HepG2 (cell line): ENCODE measurements around the gene LPCAT4. TPM values are rescaled to one million over a fixed set of nuclear protein-coding genes. Genes with fewer than 3 reads are reported as not detected.
"Not testable (repeated sequence)": the region's sequence is repeated elsewhere in the genome, so short reads cannot be mapped to it uniquely, and the experiment has no call there.

Experiments
- ATAC-seq: fragments of 200-7000 bp; cut with Tn5 transposase; 3 replicates; pipeline ENCODE4 v1.9.1; 2020; ENCODE audit warnings: mild to moderate bottlenecking, moderate library complexity
- BruUV-seq: library from RNA; stranded (reverse); fragments of 400-500 nt; replicated peaks from 2 replicates; lab custom pipeline; 2021; lab: Mats Ljungman, UMichigan
- CTCF ChIA-PET: fragments of 300-600 bp; formaldehyde crosslinking; extraction: SDS; loops from one replicate; lab custom pipeline; 2021; ENCODE audit warnings: low total read pairs, inconsistent platforms, low intra/inter-chr PET ratio; lab: Yijun Ruan, JAX
- POLR2A ChIA-PET: fragments of 350-600 bp; sonication (Branson Sonifier 250); formaldehyde crosslinking; loops from one replicate; lab custom pipeline; 2020; ENCODE audit warnings: antibody characterized with exemption, inconsistent platforms; lab: Yijun Ruan, JAX
- DNase-seq: peaks from one replicate; pipeline ENCODE4 v3.0.0-alpha.2; 2015; ENCODE audit warnings: low spot score
- FAIRE-seq: peaks from 3 replicates; lab custom pipeline; 2011; peaks lifted over from hg19 to GRCh38; lab: Jason Lieb, UNC
- H2AFZ ChIP-seq: one replicate; pipeline ENCODE4 v1.6.1; 2011; ENCODE audit warnings: low read length, inconsistent platforms
- H3K27ac ChIP-seq: fragments of 300-600 bp; 3 replicates; pipeline ENCODE4 v1.8.0; 2011; ENCODE audit warnings: mixed run types, mild to moderate bottlenecking, mixed read lengths, low read length, inconsistent platforms; ENCODE audit not compliant: insufficient read depth; ENCODE audit errors: extremely low read length
- H3K27me3 ChIP-seq, 2 experiments: fragments of 200-600 bp in 1 of 2; 2 replicates in 1 of 2; 3 replicates in 1 of 2; pipeline versions ENCODE4 v1.6.0 to v1.8.0; 2011; ENCODE audit warnings: low read length in 2 of 2, mild to moderate bottlenecking in 2 of 2, moderate library complexity in 2 of 2, inconsistent platforms in 1 of 2; ENCODE audit not compliant: insufficient read depth in 2 of 2, control insufficient read depth in 1 of 2
- H3K36me3 ChIP-seq, 2 experiments: fragments of 200-600 bp in 1 of 2; replicated peaks in 1 of 2; 2 replicates in 1 of 2; 3 replicates in 1 of 2; pipeline versions ENCODE4 v1.5.1 to v1.8.0; 2011; ENCODE audit warnings: low read length in 2 of 2, inconsistent platforms in 1 of 2; ENCODE audit not compliant: insufficient read depth in 2 of 2, control insufficient read depth in 1 of 2
- H3K4me1 ChIP-seq: 2 replicates; pipeline ENCODE4 v1.5.1; 2012; ENCODE audit warnings: low read length, inconsistent platforms; ENCODE audit not compliant: insufficient read depth
- H3K4me2 ChIP-seq: 2 replicates; pipeline ENCODE4 v1.6.0; 2011; ENCODE audit warnings: low read depth, low read length, inconsistent platforms
- H3K4me3 ChIP-seq, 3 experiments: fragments of 200-600 bp in 1 of 3; sonication (generic), shearing (Covaris generic) in 1 of 3; replicated peaks in 1 of 3; 2 replicates each; pipeline ENCODE4 v1.5.1; 2011 to 2016; ENCODE audit warnings: low read length in 3 of 3, inconsistent platforms in 2 of 3, low read depth in 2 of 3, mild to moderate bottlenecking in 2 of 3, control low read depth in 1 of 3, mixed read lengths in 1 of 3; ENCODE audit not compliant: insufficient read depth in 1 of 3
- H3K79me2 ChIP-seq: one replicate; pipeline ENCODE4 v1.6.1; 2011; ENCODE audit warnings: low read length, inconsistent platforms; ENCODE audit not compliant: insufficient read depth
- H3K9ac ChIP-seq: 2 replicates; pipeline ENCODE4 v1.6.0; 2011; ENCODE audit warnings: mild to moderate bottlenecking, low read depth, low read length, inconsistent platforms; ENCODE audit not compliant: insufficient read depth
- H3K9me3 ChIP-seq: 2 replicates; pipeline ENCODE4 v1.5.1; 2012; ENCODE audit warnings: mild to moderate bottlenecking, low read length
- H4K20me1 ChIP-seq: 2 replicates; pipeline ENCODE4 v1.6.0; 2011; ENCODE audit warnings: inconsistent platforms, mild to moderate bottlenecking, low read length, moderate library complexity; ENCODE audit not compliant: insufficient read depth
- FOXK1 ChIP-seq: sonication (generic); formaldehyde crosslinking; IDR thresholded peaks from 2 replicates; pipeline ENCODE4 v1.4.0; 2020; ENCODE audit warnings: low read depth, missing genetic modification reagents, borderline replicate concordance
- ZMYM2 ChIP-seq: sonication (generic); formaldehyde crosslinking; IDR thresholded peaks from 2 replicates; pipeline ENCODE4 v1.8.0; 2022; ENCODE audit warnings: mild to moderate bottlenecking, missing genetic modification reagents
- ZNF251 ChIP-seq: sonication (generic); formaldehyde crosslinking; IDR thresholded peaks from 2 replicates; pipeline ENCODE4 v1.9.0; 2021; ENCODE audit warnings: mild to moderate bottlenecking, missing genetic modification reagents
- ZNF292 ChIP-seq: sonication (generic); formaldehyde crosslinking; IDR thresholded peaks from 2 replicates; pipeline ENCODE4 v1.8.1; 2022; ENCODE audit warnings: mild to moderate bottlenecking, low read depth, missing genetic modification reagents, borderline replicate concordance
- ZNF337 ChIP-seq: sonication (generic); formaldehyde crosslinking; IDR thresholded peaks from 2 replicates; pipeline ENCODE4 v1.5.1; 2020; ENCODE audit warnings: missing genetic modification reagents, low read depth, mild to moderate bottlenecking, borderline replicate concordance
- WGBS: methylation state at CpG from one replicate; pipeline ENCODE4 v1.1.6; 2017; ENCODE audit warnings: low lambda C conversion rate; 5-methylcytosine and 5-hydroxymethylcytosine counted together
- in situ Hi-C: cut with HindIII; loops from 2 replicates; pipeline ENCODE4 v1.10.0; 2017; ENCODE audit warnings: low pct_unique_long_range_greater_than_20kb; ENCODE audit not compliant: extremely low pct_ligation_motif_present
- intact Hi-C: fragments of 100-400 bp; cut with micrococcal nuclease; formaldehyde crosslinking; loops from one replicate; pipeline ENCODE4 v1.10.0; 2022; ENCODE audit not compliant: unreplicated experiment
- polyA plus RNA-seq, 8 experiments: library from polyadenylated mRNA; depleted of rRNA in 3 of 8; stranded (reverse) in 7 of 8; unstranded in 1 of 8; fragments of >200 nt; fragmentation: Illumina TruSeq in 4 of 8; extraction: Trizol in 4 of 8; gene quantifications; 2 replicates each; pipeline versions ENCODE4 v1.2.1 to v1.2.3, GENCODE V29; 2011 to 2016; ENCODE audit warnings: low read depth in 4 of 8, missing spikeins in 1 of 8, mixed read lengths in 1 of 8; ENCODE audit not compliant: insufficient read depth in 1 of 8
- total RNA-seq, 5 experiments: library from RNA; depleted of rRNA; stranded (reverse); fragments of >200 nt; fragmentation: Illumina TruSeq; extraction: Trizol; gene quantifications; 2 replicates each; pipeline ENCODE4 v1.2.3, GENCODE V29; 2016; ENCODE audit warnings: low read depth in 1 of 5

LPCAT4 gene
- total and polyA plus RNA-seq, 2 of the 13 experiments (the other 11 are each of a cell fraction or from before 2014, with no cell fraction given): 8.1 to 57.1 TPM

GRCh38 chr15:34352996-34353395, 14.0 kb downstream of the LPCAT4 start:
- H3K9me3 ChIP-seq, ATAC-seq, BruUV-seq, intact Hi-C loops, H3K4me1 ChIP-seq, H2AFZ ChIP-seq, DNase-seq, CTCF ChIA-PET, H3K4me3 ChIP-seq, H3K27ac ChIP-seq, H3K9ac ChIP-seq, POLR2A ChIA-PET, H3K36me3 ChIP-seq, FAIRE-seq, H3K4me2 ChIP-seq, H4K20me1 ChIP-seq, H3K79me2 ChIP-seq: not testable (repeated sequence)
- H3K27me3 ChIP-seq: peaks cover 2 to 13% of the 10 kb centered on the region in 2 experiments; a peak in 3 of 5 replicates
- WGBS: 82% methylated on average over 12 of the region's 12 CpGs
- in situ Hi-C loops: loop anchor here (25.0 kb wide), 1 partner anchor 291 kb away; no protein-coding TSS in a partner anchor

DNA sequence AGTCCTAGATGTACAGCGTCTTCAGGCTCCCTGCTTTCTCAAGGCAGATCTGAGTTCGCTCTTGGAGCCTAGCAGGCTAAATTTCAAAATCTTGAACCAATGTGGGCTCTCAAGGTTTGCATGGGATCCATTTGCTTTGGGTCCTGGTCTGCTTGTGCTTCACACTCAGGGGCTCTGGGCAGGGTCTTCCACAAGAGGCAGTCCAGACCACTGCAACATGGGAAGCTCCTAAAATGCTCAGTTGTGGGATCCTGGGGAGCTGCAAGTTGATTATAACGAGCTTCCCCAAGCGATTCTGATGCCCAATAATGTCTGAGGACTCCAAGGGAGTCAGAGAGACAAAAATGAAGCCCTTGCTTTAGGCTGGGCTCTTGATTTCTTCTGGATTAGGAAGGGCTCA, 17.2 kb downstream of the LPCAT4 start:
- Histone ChIP-seq H3K9me3 (no peaks in the 10 kb centered on the region), H3K4me3 (no peak overlapping the region), H3K9ac (no peak overlapping the region), H3K27me3 (peaks cover 2 to 14% of the 10 kb centered on the region in 2 experiments; a peak in 4 of 5 replicates), H3K36me3 (no peaks in the 10 kb centered on the region), H3K4me1 (no peaks in the 10 kb centered on the region), H3K4me2 (no peak overlapping the region), H4K20me1 (no peaks in the 10 kb centered on the region), H3K27ac (no peak overlapping the region), H3K79me2 (no peaks in the 10 kb centered on the region), H2AFZ (no peak overlapping the region)
- ATAC-seq: no peak
- no peak for TF ChIP-seq ZNF251 (CRISPR knock-in tag)
- no peak for TF ChIP-seq FOXK1
- no peak for TF ChIP-seq ZNF292 (CRISPR knock-in tag)
- no peak for TF ChIP-seq ZMYM2
- no peak for TF ChIP-seq ZNF337 (CRISPR knock-in tag)
- ChIA-PET CTCF (no interaction called here), POLR2A (no interaction called here)
- DNase-seq: no peak
- intact Hi-C loops (loop anchor here (10.0 kb wide), 1 partner anchor 245 kb away; the partner anchor contains the start of genes EMC7 and PGBD4), in situ Hi-C loops (loop anchor here (25.0 kb wide), 1 partner anchor 287 kb away; no protein-coding TSS in a partner anchor)
- 6% methylated on average over 4 of the region's 4 CpGs for WGBS
- no TSS peak for BruUV-seq
- no peak for FAIRE-seq
